GM11168 (cell line): ENCODE results near the gene PTPN12.
"Not testable (repeated sequence)": the region's sequence is repeated elsewhere in the genome, so short reads cannot be mapped to it uniquely, and the experiment has no call there.

ENCODE experiments used
- in situ Hi-C: fragments of 300-500 bp; cut with MboI; formaldehyde crosslinking; loops from one replicate; pipeline ENCODE4 v1.12.0; 2022; ENCODE audit warnings: low sequenced_read_pairs; ENCODE audit not compliant: unreplicated experiment

Gene PTPN12

DNA sequence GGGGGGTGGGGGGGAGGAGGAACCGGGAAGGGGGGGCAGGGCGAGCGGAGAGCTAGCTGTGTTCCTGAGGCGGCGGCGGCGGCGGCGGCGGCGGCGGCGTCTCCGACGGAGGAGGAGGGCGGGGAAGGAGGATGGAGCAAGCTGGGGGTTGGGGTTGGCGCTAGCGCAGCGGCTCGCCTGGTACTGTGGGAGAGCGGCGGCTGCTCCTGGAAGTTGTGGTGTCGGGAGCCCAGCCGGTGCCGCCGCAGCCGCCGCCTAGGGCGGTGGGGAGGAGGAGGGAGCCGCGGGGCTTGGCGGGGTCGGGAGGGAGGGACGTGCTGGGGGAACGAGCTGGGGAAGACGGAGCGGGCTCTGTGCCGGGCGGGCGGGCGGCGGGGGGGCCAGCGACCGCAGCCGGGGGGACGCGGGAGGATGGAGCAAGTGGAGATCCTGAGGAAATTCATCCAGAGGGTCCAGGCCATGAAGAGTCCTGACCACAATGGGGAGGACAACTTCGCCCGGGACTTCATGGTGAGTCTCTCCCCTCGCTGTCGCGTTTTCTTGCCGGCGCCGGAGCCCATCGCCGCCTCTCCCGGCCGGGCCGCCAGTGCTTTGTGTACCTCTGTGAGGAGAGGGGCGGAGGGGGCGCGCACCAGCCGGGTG lies at the start of gene PTPN12:
PTPN12 (plus strand) TSS at position 160 of the 642 bp plus-strand sequence; CDS start at position 412, 252 bp downstream.
- in situ Hi-C loops, result no loop called here

DNA sequence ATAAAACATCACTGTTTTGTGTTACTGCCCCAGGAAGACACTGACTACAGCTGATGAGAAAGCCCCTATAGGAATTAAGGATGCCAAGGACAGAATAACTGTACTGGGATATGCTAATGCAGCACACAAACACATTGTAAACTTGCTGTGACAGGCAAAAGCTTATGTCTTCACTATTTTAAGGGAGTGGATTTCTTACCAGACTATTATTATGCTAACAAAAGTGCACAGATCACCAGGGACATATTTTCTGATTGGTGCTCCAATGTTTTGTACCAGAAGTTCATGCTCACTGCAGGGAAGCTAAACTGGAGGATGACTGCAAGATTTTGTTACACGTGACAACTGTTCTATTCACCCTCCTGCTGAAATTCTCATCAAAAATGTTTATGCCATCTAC lies 48.1 kb upstream of the PTPN12 start:
- in situ Hi-C loops, result no loop called here

DNA sequence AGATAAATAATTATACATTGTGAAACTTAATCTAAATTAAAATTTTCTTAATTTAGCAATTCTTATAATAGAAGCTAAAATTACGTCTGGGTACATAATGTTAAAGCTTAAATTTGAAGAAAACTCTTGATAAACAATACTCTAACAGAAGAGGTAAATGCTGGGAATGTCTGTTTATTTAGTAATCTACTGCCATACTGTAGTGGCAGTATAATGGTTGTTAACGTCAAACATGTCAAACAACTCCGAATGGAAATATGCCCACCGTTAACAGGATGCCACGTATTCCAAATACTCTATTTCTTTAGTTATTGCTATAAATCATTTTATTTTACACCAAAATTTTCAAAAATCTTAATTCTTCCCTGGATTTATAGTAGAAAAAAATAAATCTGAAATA lies 40.0 kb upstream of the PTPN12 start:
- in situ Hi-C loops, result no loop called here

DNA sequence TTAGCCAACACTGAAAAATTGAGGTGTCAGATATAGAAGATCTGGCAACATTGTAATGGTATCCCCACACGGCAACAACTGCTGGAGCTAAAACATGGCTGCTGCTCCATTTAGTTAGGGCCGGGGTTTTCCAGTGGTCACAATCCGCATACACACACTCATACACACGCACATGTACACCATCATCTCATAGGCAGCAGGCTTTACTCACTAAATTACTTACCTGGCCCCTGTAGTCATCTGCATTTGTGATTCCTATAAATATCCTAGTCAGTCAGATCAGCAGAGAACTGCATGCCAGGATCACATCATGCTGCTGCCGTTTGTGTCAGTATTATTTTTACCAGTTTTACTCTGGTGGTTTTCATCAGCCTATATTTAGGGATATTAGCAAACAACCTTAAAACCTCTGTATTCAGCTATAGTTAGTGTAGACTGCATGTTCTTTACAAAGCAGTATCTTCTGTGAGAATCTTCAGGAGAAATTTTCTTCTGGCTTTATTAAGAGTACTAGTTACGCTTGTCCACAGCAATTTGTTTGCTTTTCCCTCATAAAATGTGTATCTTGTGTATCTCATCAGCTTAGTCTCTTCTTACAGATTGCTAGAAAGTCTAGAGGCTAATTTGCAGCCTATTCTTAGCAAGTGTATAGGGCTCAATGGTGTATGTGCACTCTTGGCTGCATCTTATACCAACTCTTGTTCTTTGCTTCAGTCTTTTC lies 38.3 kb upstream of the PTPN12 start:
- in situ Hi-C loops, result no loop called here

DNA sequence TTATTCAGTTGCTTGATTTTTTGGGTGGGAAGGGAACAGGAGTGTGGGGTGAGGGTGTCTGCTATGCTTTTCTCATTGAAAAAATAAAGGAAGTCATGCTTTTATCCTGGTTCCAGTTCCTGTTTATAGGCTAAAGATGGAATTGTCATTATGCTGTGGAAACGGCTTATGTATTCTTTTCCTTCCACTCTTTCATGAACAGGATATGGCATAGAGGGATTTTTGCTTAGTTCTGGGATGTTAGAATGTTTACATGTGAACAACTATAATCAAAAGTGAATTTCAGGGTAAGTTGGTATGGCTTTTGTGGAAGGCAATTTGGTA lies 35.9 kb upstream of the PTPN12 start:
- in situ Hi-C loops, result no loop called here

DNA sequence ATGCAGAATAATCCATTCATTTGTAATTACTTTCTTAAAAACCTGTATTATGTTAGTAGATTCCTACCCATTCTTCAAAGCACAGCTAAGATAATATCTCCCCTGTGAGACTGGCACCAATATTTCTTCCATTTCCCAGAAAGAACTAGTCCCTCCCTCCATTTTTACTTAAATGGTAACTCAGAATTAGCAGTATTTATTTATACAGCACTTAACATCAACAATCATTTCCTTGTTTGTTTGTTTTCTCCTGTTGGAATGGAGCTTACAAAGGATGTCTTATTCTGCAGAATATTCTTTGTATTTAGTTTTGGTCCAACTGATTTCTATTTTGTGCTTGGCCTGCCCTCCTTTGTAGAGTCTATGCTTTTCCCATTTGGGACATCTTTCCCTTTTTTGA lies 32.1 kb upstream of the PTPN12 start:
- in situ Hi-C loops, result no loop called here

DNA sequence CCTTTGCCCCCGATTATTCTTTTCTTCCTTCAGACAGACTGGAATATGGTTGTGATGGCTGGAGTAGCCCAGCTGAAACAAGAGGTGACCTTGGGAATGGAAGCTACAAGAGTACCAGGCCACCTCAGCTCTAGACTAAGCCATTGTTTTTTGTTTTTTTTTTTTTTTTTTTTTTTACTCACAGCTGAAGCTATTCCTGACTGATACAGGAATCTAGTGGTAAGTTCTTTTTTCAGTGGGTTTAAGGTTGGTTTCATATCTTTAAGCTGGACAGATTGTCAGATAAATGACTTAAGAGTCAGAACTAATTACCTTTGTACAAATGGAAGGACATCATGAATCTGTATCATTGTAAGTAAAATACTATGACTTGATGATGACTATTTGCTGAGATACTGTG lies 30.2 kb upstream of the PTPN12 start:
- in situ Hi-C loops, result no loop called here

DNA sequence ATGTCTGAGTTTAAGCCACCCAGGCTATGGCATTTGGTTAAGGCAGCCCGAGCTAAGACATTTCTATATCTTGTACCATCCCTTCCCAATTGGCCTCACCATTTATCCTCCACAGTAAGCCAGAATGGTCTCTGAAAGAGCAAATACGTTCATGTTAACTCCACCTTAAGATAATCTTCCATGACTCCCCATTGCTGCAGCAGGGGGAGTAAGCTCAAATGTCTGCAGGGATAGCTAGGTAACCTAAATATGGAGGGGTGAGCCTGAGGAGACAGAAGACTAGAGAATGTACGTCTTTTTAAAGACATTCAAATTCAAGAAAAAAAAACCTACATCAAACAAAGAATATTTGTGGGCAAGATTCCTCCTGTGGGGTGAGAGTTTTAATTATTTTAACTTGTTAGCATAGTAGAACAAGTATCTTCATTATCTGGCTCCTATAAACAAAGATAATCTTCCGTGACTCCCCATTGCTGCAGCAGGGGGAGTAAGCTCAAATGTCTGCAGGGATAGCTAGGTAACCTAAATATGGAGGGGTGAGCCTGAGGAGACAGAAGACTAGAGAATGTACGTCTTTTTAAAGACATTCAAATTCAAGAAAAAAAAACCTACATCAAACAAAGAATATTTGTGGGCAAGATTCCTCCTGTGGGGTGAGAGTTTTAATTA lies 24.0 kb upstream of the PTPN12 start:
- in situ Hi-C loops, result not testable (repeated sequence)

DNA sequence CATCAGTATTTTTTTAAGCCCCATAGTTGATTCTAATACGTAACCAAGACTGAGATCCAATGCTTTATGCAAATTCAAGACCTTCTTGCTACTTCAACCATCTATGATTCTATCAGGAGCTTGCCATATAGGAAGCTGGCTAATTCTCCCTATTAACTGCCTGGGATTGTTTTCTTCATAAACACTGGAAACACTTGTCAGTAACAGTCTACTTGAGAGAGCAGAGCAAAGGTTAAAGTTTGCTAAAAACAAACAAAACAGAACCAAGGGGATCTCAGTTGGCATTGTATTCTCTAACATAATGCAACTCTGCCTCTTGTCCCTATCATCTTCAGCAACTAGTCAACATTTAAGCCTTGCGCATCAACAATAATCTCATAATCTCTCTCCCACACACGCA lies 21.0 kb upstream of the PTPN12 start:
- in situ Hi-C loops, result no loop called here

DNA sequence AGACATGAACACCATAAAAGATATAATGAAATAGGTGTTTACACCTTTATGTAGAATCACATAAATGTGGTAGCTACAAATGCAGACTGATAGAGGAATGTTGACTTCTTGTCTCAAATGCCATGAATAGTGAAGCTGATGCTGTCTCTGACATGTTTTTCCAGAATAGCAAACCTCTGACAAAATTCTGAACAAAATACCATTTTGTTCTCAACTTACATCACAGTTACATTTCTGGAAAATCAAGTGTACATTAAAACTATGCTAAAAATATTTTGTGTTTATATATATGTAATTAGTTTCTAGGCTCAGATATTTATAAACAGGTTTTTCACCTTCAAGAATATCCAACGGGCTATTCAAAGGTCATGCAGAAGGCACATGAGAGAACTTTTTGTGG lies 16.8 kb upstream of the PTPN12 start:
- in situ Hi-C loops, result no loop called here

DNA sequence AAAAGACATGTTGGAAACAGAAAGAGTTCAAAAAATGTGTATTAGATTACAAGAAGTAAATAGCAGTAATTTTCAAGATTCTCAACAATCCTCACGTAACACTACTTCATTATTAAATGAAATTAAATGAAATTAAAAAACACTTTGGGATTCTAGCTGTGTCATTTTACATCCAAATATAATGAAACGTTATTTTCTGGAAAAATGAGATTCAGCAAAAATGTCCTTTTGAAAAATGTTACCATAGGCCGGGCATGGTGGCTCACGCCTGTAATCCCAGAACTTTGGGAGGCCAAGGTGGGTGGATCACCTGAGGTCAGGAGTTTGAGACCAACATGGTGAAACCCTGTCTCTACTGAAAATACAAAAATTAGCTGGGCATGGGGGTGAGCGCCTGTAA lies 15.6 kb upstream of the PTPN12 start:
- in situ Hi-C loops, result not testable (repeated sequence)

DNA sequence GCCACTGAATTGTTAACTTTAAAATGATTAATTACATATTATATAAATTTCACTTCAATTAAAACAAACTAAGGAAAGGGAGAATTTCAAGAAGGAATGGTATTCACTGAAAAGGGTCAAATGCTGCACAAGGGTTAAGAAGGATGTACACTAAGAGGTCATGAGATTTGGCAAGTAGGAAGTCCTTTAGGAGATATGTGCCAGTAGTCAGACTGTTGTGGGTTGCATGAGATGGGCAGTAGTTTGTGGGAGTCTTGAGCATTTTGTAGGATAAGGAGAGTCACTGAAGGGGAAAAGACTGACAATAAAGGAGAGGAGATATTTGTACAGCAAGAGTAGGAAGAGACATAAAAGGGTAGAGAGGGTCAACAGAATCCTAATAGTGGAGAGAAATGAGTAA lies 12.4 kb upstream of the PTPN12 start:
- in situ Hi-C loops, result no loop called here

DNA sequence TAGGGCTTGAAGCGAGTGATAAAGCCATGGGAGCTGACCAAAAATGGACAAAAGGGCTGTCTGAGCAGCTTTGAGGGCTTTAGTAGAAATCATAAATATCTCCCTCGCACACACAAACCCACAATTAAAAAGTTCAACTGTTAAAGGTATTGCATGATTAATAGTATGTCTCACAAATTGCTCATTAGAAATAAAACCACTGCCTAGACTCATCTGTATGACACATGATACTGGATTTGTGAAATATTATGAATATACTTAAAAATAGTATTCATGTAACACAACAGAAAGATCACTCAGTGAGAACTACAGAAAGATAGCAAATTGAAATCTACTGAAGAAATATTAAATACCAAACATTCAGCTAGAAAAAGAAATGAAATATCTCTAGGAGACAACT lies 11.9 kb upstream of the PTPN12 start:
- in situ Hi-C loops, result no loop called here

DNA sequence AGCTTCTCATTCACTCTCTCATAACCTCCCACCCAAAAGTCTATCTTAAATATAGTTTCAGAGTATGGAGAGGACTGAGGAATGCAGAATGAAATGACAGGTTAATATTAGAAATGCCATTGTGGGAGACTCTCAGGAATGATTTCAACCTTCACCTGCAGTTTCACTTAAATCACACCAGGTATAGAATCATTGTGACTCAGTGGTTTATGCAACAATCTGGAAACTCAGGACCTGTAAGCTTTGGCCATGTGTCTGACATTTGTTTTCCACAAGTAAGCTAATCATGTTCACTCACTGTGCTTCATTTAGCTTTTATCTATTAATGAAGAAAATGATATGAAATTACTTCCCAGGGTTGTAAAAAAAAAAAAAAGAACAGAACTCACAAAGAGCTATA lies 8.7 kb upstream of the PTPN12 start:
- in situ Hi-C loops, result no loop called here

DNA sequence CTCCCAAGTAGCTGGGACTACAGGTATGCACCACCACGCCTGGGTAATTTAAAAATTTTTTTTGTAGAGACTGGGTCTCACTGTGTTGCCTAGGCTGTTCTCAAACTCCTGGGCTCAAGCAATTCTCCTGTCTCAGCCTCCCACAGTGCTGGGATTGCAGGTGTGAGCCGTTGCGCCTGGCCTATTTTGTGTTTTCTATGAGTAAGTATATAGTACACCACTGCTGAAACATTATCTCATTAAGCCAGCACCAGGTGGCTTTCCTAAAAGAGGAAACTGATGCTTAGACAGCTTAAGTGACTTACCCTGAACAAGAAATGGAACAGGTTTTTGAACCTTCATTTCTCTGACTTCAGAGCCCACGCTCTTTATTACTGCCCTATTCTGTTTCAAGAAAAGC lies 7.8 kb upstream of the PTPN12 start:
- in situ Hi-C loops, result no loop called here

DNA sequence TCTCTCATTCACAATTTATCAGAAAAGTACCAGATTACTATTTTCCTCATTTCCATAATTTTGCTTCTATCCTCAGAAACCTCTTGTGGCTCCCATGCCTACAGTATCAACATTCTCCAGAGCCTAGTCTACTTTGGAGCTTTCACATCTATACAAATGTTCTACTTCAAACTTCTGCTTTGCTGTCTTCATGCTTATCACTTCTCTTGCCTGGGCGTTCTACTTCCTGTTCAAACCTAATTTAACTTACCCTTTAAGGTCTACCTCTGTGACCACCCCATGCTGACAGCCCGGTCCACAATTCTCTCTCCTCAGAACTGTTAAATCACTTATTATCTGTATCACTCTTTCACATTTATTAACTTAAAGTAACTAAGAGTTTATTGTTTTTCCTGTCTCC lies 6.1 kb upstream of the PTPN12 start:
- in situ Hi-C loops, result no loop called here

DNA sequence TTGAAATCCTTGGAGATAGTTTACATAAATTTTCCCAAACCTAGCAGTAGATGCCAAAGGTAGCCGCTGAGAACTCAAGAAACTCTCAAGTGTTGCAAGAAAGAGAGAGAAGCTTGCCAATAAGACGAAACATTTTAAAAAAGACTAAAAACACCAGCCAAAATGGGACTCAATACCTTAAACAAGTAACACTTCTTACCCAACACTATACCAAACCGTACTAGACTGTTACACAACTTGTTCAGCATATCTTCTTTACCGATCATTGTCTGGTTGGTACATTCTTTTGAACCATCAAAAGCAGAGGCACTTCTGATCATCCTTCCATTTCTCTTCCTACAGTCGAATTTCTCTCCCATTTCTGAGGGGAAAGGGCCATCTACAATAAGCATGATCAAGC lies 4.8 kb upstream of the PTPN12 start:
- in situ Hi-C loops, result no loop called here

DNA sequence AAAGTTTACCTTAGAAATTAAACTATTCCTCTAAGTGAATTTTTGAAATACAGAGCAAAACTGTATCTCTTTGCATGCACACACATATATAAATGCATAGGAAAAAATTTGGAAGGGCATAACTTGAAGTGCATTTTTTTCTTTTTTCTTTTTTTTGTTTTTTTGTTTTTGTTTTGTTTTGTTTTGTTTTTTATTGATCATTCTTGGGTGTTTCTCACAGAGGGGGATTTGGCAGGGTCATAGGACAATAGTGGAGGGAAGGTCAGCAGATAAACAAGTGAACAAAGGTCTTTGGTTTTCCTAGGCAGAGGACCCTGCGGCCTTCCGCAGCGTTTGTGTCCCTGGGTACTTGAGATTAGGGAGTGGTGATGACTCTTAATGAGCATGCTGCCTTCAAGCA lies 4.4 kb upstream of the PTPN12 start:
- in situ Hi-C loops, result not testable (repeated sequence)

DNA sequence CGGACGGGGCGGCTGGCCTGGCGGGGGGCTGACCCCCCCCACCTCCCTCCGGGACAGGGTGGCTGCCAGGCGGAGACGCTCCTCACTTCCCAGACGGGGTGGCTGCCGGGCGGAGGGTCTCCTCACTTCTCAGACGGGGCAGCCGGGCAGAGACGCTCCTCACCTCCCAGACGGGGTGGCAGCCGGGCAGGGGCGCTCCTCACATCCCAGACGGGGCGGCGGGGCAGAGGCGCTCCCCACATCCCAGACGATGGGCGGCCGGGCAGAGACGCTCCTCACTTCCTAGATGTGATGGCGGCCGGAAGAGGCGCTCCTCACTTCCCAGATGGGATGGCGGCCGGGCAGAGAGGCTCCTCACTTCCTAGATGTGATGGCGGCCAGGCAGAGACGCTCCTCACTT lies 3.0 kb upstream of the PTPN12 start:
- in situ Hi-C loops, result not testable (repeated sequence)

DNA sequence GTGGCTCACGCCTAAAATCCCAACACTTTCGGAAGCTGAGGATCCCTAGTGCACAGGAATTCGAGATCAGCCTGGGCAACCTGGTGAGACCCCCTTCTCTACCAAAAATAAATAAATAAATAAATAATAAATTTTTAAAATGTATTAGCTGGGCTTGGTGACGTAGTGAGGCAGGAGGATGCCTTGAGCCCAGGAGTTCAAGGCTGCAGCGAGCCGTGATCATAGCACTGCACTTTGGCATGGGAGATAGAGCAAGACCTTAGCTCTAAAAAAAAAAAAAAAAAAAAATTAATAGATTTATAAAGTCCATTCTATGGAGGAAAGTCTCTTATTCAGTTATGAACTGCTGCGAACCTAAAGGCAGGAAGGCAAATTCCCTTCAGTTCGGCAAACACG lies 1.1 kb upstream of the PTPN12 start:
- in situ Hi-C loops, result no loop called here

DNA sequence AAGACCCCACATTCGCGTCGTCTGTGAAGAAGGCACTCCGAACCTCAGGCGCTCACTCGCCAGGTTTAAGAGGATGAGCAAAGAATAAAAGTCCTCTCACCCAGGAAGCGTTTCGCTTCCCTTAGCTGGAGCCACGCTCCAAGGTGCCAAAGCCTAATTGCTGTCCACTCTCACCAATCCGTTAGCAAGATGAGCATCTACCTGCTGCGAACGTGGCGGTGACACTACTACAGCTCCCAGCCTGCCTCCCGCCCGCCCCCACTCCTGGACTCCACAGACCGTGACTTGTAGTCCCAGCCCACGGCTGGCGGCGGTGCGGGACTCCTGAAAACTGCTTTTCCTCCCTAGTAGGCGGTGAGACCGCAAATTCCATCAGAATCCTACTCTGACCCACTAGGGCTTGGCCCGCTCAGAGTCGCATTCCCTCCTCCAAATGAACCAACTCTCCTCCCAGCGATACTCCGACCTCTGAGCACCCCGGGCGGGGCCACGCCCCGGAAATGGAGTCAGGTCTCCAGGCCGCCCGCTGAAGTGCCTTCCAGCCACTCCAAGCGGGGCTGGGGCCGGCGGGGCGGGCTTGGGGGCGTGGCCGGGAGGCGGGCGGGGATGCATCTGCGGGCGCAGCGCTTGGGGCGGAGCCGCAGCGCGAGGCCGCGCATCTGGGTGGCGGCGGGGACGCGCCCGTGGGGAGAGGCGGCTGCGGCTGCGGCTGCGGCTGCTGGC lies 521 bp upstream of the PTPN12 start:
- in situ Hi-C loops, result no loop called here
